ENCODE results near the gene USP40.

Gene USP40

GRCh38 chr2:233497692-233498091 lies 68.9 kb downstream of the USP40 start:
- no peak for DNase-seq (ENCODE audit: low read depth)

DNA sequence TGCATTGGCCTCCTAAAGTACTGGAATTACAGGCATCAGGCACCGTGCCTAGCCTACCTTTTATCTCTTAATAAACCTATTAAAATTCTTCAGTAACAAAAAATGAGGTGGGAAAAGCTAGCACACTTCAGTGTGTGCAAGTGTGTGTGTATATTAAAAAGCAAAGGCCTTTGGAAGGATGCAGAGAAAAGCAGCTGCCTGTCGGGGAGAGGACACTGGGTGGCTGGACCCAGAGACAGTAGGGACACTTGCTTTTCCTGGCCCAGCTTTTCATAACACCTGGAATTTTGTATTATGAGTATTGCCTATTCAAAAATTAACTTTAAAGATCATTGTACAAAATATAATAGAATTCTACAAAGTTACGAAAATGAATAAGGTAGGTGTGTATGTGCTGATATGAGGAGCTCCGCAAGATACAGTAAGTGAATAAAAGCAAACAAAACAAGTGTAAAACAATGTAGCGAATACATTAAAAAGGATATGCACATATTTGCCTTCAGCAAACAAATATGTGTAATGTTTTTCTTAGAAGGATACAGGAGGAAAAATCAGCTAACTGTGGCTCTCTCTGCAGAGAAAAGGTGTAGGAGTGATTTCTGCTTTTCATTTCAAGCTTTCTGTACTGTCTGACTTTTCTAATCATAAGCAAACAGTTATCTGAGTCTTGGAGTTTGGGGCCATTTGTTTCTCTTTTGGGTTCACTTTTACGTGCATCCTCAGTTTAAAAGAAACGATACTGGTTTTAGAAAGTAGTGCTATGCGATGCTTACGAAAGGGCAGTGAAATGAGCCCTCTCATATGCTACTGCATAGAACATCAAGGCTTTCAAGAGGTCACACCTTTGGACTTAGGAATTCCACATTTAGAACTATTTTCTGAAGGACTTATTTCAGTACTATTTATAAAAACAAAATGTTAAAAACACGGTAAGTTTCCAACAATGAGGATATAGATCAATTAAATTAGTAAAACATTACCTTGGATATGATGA lies 70.8 kb downstream of the USP40 start:
- no peak for DNase-seq (ENCODE audit: low read depth)

DNA sequence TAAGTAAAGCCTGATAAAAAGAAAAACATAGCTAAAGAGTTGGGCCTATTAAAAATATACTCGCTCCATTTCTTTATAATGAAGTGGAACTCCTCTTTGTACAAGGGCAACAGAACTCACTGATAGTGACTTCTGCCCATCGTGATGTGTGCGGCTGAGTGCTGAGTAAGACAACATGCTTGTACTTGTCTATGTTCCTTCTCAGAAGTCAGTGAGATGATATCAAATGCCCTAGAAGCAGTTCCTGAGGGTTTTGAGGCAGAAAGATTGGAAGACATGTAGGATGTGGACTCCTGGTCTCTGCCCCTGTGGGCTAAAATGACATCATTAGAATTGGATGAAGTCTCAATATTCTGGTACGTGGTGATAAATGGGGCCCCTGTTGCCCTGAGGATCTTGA lies 73.8 kb downstream of the USP40 start:
- DNase-seq (ENCODE audit: low read depth): no peak

GRCh38 chr2:233492078-233492477 lies 74.5 kb downstream of the USP40 start:
- DNase-seq (ENCODE audit: low read depth): no peak

DNA sequence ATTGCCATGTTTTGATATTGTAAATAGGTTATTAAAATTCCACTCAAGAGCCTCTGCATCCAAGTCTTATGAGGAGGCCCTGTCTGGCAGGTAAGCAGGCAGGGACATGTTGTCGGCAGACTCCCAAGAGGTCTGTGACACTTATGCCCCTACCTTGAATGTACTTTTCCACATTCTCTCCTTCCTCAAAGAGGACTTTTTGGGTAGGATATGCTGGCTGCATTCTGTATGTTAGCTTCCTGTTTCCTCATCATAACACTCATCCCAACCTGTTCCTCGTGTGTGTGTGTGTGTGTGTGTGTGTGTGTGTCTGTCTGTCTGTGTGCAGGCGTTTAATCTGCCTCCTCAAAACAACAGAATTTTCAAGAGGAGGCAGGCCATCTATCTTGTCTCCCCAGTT lies 75.3 kb downstream of the USP40 start:
- no peak for DNase-seq (ENCODE audit: low read depth)

- DNase-seq (ENCODE audit: low read depth): no peak
Observed at GRCh38 chr2:233490831-233491230, 75.8 kb downstream of the USP40 start.

GRCh38 chr2:233489666-233490065 lies 76.9 kb downstream of the USP40 start:
- no peak for DNase-seq (ENCODE audit: low read depth)

- DNase-seq (ENCODE audit: low read depth): no peak
Observed at GRCh38 chr2:233489143-233489542, 77.4 kb downstream of the USP40 start.

- no peak for DNase-seq (ENCODE audit: low read depth)
Observed at GRCh38 chr2:233487748-233488345, 78.7 kb downstream of the USP40 start.

- DNase-seq (ENCODE audit: low read depth): peak; percentile 94
Observed at GRCh38 chr2:233486778-233487552, 79.6 kb downstream of the USP40 start.

- no peak for DNase-seq (ENCODE audit: low read depth)
Observed at GRCh38 chr2:233486357-233486756, 80.2 kb downstream of the USP40 start.

DNA sequence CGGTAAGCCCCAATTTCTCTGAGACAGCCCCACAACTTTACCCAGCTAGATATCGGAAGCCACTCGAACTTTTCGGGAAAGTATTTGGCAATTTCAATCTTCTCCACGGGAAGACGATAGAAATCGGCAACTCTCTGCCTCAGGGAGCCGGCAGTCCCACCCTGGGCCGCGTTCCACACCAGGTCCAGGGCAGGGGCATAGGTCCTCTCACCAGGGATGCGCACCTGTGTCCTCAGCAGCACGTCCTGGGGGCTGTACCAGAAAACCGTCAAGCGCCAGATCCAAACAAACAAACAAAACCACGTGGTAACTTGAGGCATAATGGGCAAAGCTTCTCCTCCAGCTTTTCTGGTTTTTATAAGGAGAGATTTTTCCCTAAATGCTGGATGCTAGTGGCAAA lies 80.9 kb downstream of the USP40 start:
- DNase-seq (ENCODE audit: low read depth): no peak

GRCh38 chr2:233482616-233483015 lies 84.0 kb downstream of the USP40 start:
- no peak for DNase-seq (ENCODE audit: low read depth)

- DNase-seq (ENCODE audit: low read depth): no peak
Observed at GRCh38 chr2:233481368-233482142, 85.0 kb downstream of the USP40 start.

GRCh38 chr2:233480490-233481202 lies 85.9 kb downstream of the USP40 start:
- no peak for DNase-seq (ENCODE audit: low read depth)

- no peak for DNase-seq (ENCODE audit: low read depth)
Observed at GRCh38 chr2:233479616-233480489, 86.7 kb downstream of the USP40 start.

DNA sequence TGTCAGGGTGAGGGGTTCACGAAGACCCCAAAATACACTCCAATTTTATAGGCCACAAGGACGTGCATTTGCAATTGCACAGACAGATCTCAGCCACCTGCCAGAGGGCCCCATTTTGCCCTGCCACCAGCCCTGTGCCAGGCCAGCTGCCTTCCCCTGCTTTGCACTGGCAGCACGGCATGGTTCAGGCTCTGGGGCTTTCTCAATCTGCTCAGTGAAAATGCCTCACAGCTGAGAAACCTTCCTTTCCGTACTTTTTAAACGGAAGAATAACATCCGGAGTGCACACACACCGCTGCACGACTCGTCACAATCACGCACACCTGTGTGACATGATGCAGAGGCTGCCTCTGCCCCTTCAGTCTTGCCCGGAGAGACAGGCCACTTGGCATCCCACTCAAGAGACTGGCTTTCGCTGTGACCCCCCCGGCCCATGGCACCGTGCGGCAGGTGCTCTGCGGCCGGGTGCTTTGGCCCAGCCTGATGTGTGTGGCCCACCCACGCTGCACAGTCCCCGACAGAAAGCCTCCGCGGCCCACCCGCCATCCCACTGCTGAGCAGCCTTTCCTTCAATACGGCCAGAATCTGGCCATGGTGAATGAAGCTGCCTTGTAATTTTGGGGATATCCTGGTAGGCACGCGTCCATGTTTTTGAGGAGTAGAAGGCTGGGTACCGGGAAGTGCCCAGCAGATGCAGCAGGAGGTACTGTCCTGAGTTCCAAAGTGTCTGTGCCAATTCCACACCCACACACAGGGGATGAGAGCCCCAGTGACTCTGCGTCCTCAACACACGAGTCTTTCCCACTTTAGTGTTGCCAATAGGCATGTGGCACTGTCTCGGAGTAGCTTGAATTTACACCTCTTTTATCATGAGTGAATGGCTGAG lies 88.8 kb downstream of the USP40 start:
- no peak for DNase-seq (ENCODE audit: low read depth)

DNA sequence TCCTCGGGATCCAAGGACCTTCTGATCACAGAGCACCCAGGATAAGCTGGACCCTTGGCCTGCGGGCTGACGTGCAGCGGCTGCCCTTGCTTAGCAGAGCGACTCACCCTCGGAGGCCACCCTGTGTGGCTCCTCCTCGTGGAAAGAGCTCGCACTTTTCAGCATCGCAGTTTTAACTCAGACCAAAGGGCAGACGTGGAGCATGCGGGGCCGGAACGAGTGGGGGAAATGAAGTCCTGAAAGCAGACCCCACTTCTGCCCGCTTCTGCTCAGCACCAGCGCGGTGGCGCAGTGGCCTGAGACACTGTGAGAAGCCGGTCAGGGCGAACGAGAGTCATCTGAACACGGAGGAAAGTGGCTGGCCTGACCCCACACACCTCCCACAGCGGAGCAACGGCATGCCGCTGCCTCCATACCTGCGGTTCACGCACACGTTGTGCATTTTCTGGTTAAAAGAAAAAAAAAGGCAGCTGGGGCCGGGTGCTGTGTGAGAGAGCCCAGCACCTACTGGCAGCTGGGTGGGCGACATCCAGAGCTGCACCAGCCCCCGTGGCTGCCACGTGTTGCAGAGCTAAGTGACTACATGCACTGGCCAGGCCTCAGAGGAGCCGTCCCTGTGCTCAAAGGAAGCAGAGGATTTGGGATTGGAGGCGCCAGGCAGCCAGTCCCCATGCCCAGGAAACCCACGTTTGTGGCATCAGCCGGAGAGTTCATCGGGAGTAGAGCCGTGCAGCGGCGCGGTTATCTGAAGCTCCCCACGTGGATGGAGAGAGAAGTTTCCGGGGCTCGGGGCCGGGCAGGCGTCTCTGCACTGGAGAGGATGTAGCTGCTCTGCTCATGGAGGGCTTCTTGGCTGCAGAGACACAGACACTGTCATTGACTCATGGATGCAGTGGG lies 89.7 kb downstream of the USP40 start:
- no peak for DNase-seq (ENCODE audit: low read depth)
